Osteocyte (in vitro differentiated cells): Measurements from ENCODE around the gene HLA-A. TPM values are rescaled to one million over a fixed set of nuclear protein-coding genes. Genes with fewer than 3 reads are reported as not detected.
"Not testable (repeated sequence)": the region's sequence is repeated elsewhere in the genome, so short reads cannot be mapped to it uniquely, and the experiment has no call there.

Experiments
- DNase-seq: peaks from one replicate; pipeline ENCODE4 v3.0.0; 2021; ENCODE audit warnings: mixed read lengths; ENCODE audit not compliant: unreplicated experiment; ENCODE audit errors: extremely low spot score
- H3K27ac Mint-ChIP-seq: one replicate; pipeline ENCODE4 v1.8.0; 2021; ENCODE audit warnings: mild to moderate bottlenecking, mixed read lengths; ENCODE audit not compliant: unreplicated experiment
- H3K27me3 Mint-ChIP-seq: one replicate; pipeline ENCODE4 v1.8.0; 2021; ENCODE audit warnings: mixed read lengths; ENCODE audit not compliant: unreplicated experiment
- H3K36me3 Mint-ChIP-seq: one replicate; pipeline ENCODE4 v1.8.0; 2021; ENCODE audit warnings: mixed read lengths; ENCODE audit not compliant: unreplicated experiment
- H3K4me1 Mint-ChIP-seq: one replicate; pipeline ENCODE4 v1.8.0; 2021; ENCODE audit warnings: mixed read lengths; ENCODE audit not compliant: unreplicated experiment
- H3K4me3 Mint-ChIP-seq: one replicate; pipeline ENCODE4 v1.8.0; 2021; ENCODE audit warnings: mild to moderate bottlenecking, moderate library complexity, mixed read lengths; ENCODE audit not compliant: unreplicated experiment
- H3K9me3 Mint-ChIP-seq: one replicate; pipeline ENCODE4 v1.8.0; 2021; ENCODE audit warnings: mixed read lengths; ENCODE audit not compliant: unreplicated experiment
- total RNA-seq: library from RNA; stranded (reverse); gene quantifications from 2 replicates; pipeline ENCODE4 v1.2.1, GENCODE V29; 2021
- TF ChIP-seq, protein P1 (sequence below): fragments of 200-600 bp; sonication (generic); IDR thresholded peaks from 2 replicates; pipeline ENCODE4 v1.5.0; 2021; ENCODE audit warnings: antibody characterized with exemption, mild to moderate bottlenecking, moderate library complexity

Gene HLA-A
- total RNA-seq, 1 donor from 2014 or later, result 293 TPM

- TF ChIP-seq, protein P1, sequence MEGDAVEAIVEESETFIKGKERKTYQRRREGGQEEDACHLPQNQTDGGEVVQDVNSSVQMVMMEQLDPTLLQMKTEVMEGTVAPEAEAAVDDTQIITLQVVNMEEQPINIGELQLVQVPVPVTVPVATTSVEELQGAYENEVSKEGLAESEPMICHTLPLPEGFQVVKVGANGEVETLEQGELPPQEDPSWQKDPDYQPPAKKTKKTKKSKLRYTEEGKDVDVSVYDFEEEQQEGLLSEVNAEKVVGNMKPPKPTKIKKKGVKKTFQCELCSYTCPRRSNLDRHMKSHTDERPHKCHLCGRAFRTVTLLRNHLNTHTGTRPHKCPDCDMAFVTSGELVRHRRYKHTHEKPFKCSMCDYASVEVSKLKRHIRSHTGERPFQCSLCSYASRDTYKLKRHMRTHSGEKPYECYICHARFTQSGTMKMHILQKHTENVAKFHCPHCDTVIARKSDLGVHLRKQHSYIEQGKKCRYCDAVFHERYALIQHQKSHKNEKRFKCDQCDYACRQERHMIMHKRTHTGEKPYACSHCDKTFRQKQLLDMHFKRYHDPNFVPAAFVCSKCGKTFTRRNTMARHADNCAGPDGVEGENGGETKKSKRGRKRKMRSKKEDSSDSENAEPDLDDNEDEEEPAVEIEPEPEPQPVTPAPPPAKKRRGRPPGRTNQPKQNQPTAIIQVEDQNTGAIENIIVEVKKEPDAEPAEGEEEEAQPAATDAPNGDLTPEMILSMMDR, result no peak
- DNase-seq, result no peak
- peaks cover 3% of the 10 kb centered on the region for H3K4me1 Mint-ChIP-seq
These were observed 16.6 kb downstream of the HLA-A start for GRCh38 chr6:29958921-29959320.

GRCh38 chr6:29959467-29959866, 17.1 kb downstream of the HLA-A start:
- H3K4me1 Mint-ChIP-seq, result peaks cover 6% of the 10 kb centered on the region
- no peak for DNase-seq
- peaks cover 3% of the 10 kb centered on the region for H3K27me3 Mint-ChIP-seq
- peaks cover 2% of the 10 kb centered on the region for H3K36me3 Mint-ChIP-seq
- H3K9me3 Mint-ChIP-seq, result no peaks in the 10 kb centered on the region
- no peak overlapping the region for H3K27ac Mint-ChIP-seq
- TF ChIP-seq, protein P1, result no peak
- no peak overlapping the region for H3K4me3 Mint-ChIP-seq

More at GRCh38 chr6:29958921-29959320, 16.6 kb downstream of the HLA-A start:
- Mint-ChIP-seq H3K36me3 (peaks cover 2% of the 10 kb centered on the region), H3K27me3 (peaks cover 3% of the 10 kb centered on the region), H3K4me3 (no peak overlapping the region), H3K27ac (no peak overlapping the region), H3K9me3 (no peaks in the 10 kb centered on the region)

GRCh38 chr6:29961966-29962365, 19.6 kb downstream of the HLA-A start:
- no peak overlapping the region for H3K27ac Mint-ChIP-seq
- no peaks in the 10 kb centered on the region for H3K9me3 Mint-ChIP-seq
- DNase-seq, result no peak
- TF ChIP-seq, protein P1, result no peak
- H3K27me3 Mint-ChIP-seq, result peaks cover 3% of the 10 kb centered on the region
- H3K4me1 Mint-ChIP-seq, result peaks cover 31% of the 10 kb centered on the region
- H3K36me3 Mint-ChIP-seq, result peaks cover 2% of the 10 kb centered on the region
- H3K4me3 Mint-ChIP-seq, result no peak overlapping the region

DNA sequence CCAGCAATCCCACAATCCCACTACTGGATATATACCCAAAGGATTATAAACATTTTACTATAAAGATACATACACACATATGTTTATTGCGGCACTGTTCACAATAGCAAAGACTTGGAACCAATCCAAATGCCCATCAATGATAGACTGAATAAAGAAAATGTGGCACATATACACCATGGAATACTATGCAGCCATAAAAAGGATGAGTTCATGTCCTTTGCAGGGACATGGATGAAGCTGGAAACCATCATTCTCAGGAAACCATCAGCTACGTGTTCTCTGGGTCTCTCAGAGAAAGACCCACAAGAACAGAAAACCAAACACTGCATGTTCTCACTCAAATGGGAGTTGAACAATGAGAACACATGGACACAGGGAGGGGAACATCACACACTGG, 21.4 kb downstream of the HLA-A start:
- H3K4me3 Mint-ChIP-seq, H3K27me3 Mint-ChIP-seq, H3K9me3 Mint-ChIP-seq, DNase-seq, H3K27ac Mint-ChIP-seq, H3K36me3 Mint-ChIP-seq: not testable (repeated sequence)
- H3K4me1 Mint-ChIP-seq, result peaks cover 44% of the 10 kb centered on the region

DNA sequence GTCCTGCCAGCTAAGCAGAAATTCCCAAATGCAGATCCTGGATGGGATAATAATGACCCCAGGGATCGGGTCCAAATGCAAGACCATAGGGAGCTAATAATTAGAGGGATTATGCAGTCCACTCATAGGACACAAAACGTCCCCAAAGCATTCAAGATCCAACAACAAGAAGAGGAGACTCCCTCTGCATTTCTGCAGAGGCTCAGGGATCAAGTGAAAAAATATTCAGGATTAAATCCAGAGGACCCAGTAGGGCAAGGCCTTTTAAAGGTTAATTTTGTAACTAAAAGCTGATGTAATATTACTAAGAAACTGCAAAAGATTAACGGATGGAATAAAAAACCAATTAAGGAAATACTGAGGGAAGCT, 22.2 kb downstream of the HLA-A start:
- TF ChIP-seq, protein P1, result no peak
- DNase-seq, result no peak
- H3K9me3 Mint-ChIP-seq, result no peaks in the 10 kb centered on the region
- H3K4me3 Mint-ChIP-seq, result peak overlapping the region; percentile 75
- peaks cover 44% of the 10 kb centered on the region for H3K4me1 Mint-ChIP-seq
- peak overlapping the region; percentile 95 for H3K27ac Mint-ChIP-seq
- H3K36me3 Mint-ChIP-seq, result no peaks in the 10 kb centered on the region
- peaks cover 2% of the 10 kb centered on the region for H3K27me3 Mint-ChIP-seq
